Peyer's patch (tissue), 4 donors: ENCODE data around the gene RHOG.

Experiments
- CTCF ChIP-seq, 6 experiments: fragments of 450-650 bp in 4 of 6; fragments of 200-600 bp in 2 of 6; sonication (generic) in 1 of 6; IDR thresholded peaks; one replicate each; pipeline ENCODE4 v1.5.1; 2017 to 2019; ENCODE audit warnings: antibody characterized with exemption in 6 of 6, mild to moderate bottlenecking in 3 of 6, moderate library complexity in 1 of 6
- POLR2A ChIP-seq, 2 donors: fragments of 450-650 bp; IDR thresholded peaks; one replicate each; pipeline ENCODE4 v1.5.1; 2017; ENCODE audit warnings: antibody characterized with exemption in 2 of 2, mild to moderate bottlenecking in 2 of 2, moderate library complexity in 2 of 2

- TF ChIP-seq CTCF (IDR thresholded peaks at IDR 0.05) (no peak), POLR2A (IDR thresholded peaks at IDR 0.05) (no peak)
Observed at GRCh38 chr11:3888876-3889275, 48.1 kb upstream of the RHOG start.
